Thyroid gland (tissue), 4 donors: ENCODE data around the gene PIH1D1. TPM values are rescaled to one million over a fixed set of nuclear protein-coding genes. Genes with fewer than 3 reads are reported as not detected.
A peak's percentile ranks its signal among the peaks of the same experiment; 100 is the strongest.

Source experiments
- DNase-seq, 2 donors: peaks; one replicate each; pipeline ENCODE4 v3.0.0-alpha.2; 2019
- H3K27ac ChIP-seq, 3 donors: fragments of 200-600 bp; sonication (generic); 1 replicate in 2 of 3; 2 replicates in 1 of 3; pipeline ENCODE4 v1.5.1; 2016 to 2019; ENCODE audit warnings: mild to moderate bottlenecking in 1 of 3, moderate library complexity in 1 of 3
- H3K27me3 ChIP-seq: fragments of 200-600 bp; sonication (generic); one replicate; pipeline ENCODE4 v1.5.1; 2019
- H3K36me3 ChIP-seq, 2 donors: fragments of 200-600 bp; sonication (generic); one replicate each; pipeline ENCODE4 v1.5.1; 2016 to 2019
- H3K4me1 ChIP-seq, 2 donors: fragments of 200-600 bp; sonication (generic); one replicate each; pipeline ENCODE4 v1.5.1; 2017 to 2019
- H3K4me3 ChIP-seq, 3 donors: fragments of 200-600 bp; sonication (generic); replicated peaks in 1 of 3; 1 replicate in 2 of 3; 2 replicates in 1 of 3; pipeline ENCODE4 v1.5.1; 2016; ENCODE audit warnings: mild to moderate bottlenecking in 1 of 3
- H3K9me3 ChIP-seq: fragments of 200-600 bp; sonication (generic); one replicate; pipeline ENCODE4 v1.5.1; 2017
- POLR2A ChIP-seq, 2 donors: fragments of 450-650 bp; IDR thresholded peaks; one replicate each; pipeline ENCODE4 v1.6.1; 2017; ENCODE audit warnings: antibody characterized with exemption in 2 of 2, mild to moderate bottlenecking in 2 of 2, moderate library complexity in 1 of 2
- WGBS, 2 donors: methylation state at CpG; one replicate each; pipeline ENCODE4 v1.1.5; 2017; 5-methylcytosine and 5-hydroxymethylcytosine counted together
- intact Hi-C: fragments of 100-400 bp; cut with DNase I; formaldehyde crosslinking; loops from one replicate; pipeline ENCODE4 v1.15.1; 2023
- total RNA-seq, 4 donors: library from RNA; depleted of rRNA; stranded (reverse); fragments of >200 nt; gene quantifications; one replicate each; pipeline ENCODE4 v1.2.3, GENCODE V29; 2016
- TF ChIP-seq, protein P1 (sequence below), 6 experiments: fragments of 200-600 bp in 3 of 6; fragments of 450-650 bp in 3 of 6; sonication (generic) in 3 of 6; IDR thresholded peaks; one replicate each; pipeline ENCODE4 v1.5.1; 2016 to 2019; ENCODE audit warnings: antibody characterized with exemption in 6 of 6, mild to moderate bottlenecking in 2 of 6, inconsistent platforms in 1 of 6, moderate library complexity in 1 of 6

Gene PIH1D1
- total RNA-seq, 4 donors from 2014 or later, result 69.7 to 125 (median 99.8) TPM

DNA sequence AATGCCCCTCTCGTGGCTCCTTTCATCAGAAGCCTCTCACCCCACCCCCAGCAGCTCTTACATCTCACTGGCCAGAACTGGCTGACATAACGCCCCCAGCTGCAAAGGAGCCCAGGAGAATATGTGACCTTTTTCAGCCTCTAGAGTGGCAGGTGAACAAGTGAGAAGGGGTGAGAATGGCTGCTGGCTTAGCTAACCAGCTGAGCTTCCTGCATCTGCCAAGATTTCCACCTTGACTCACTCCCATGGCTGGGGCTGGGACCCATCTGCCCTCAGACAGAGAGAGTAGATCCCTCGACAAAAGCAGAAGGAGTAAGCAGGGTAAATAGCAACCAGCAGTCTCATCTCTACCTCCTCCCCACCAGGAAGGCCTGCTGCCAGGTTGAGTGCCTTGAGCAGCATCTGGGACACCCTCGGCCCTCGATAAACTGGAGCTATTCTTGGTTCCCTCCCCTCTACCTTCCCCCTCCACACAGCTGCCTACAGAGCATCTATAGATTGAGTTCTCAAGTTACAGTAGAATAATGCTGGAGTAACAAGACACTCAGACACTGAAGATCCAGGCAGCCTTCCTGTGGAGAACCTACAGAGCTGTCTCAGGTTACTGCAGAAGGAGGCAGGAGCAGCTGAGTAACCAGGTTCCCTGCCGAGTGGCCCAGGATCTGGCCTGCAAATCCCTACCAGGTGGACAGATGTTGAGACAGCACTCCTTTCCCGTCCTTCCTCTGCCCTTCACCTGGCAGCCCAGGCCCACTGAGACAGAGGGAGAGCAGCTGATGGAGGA, 48.0 kb downstream of the PIH1D1 start:
- no peak overlapping the region for H3K4me3 ChIP-seq
- H3K4me1 ChIP-seq, result no peaks in the 10 kb centered on the region
- H3K36me3 ChIP-seq, result no peaks in the 10 kb centered on the region
- WGBS, 2 donors, result 38 to 42% methylated on average over 5 to 7 of the region's 7 CpGs
- no peak overlapping the region for H3K27ac ChIP-seq
- intact Hi-C loops, result no loop called here
- H3K9me3 ChIP-seq, result no peaks in the 10 kb centered on the region
- H3K27me3 ChIP-seq, result no peaks in the 10 kb centered on the region
- TF ChIP-seq, protein P1, sequence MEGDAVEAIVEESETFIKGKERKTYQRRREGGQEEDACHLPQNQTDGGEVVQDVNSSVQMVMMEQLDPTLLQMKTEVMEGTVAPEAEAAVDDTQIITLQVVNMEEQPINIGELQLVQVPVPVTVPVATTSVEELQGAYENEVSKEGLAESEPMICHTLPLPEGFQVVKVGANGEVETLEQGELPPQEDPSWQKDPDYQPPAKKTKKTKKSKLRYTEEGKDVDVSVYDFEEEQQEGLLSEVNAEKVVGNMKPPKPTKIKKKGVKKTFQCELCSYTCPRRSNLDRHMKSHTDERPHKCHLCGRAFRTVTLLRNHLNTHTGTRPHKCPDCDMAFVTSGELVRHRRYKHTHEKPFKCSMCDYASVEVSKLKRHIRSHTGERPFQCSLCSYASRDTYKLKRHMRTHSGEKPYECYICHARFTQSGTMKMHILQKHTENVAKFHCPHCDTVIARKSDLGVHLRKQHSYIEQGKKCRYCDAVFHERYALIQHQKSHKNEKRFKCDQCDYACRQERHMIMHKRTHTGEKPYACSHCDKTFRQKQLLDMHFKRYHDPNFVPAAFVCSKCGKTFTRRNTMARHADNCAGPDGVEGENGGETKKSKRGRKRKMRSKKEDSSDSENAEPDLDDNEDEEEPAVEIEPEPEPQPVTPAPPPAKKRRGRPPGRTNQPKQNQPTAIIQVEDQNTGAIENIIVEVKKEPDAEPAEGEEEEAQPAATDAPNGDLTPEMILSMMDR (IDR thresholded peaks at IDR 0.05), result no peak
- TF ChIP-seq POLR2A (IDR thresholded peaks at IDR 0.05), result no peak
- peak; percentile 10 to 25 for DNase-seq

DNA sequence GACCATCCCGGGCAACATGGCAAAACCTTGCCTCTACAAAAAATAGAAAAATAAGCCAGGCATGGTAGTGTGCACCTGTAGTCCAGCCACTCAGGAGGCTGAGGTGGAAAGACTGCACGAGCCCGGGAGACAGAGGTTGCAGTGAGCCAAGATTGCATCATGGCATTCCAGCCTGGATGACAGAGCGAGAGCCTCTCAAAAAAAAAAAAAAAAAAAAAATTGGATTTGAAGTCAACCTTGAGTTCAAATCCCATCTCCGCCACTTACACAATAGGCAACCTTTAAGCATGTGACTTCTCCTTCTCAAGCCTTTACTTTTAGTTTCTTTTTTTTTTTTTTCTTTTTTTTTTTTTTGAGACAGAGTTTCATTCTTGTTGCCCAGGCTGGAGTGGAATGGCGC, 51.6 kb downstream of the PIH1D1 start:
- Histone ChIP-seq H3K27me3 (no peaks in the 10 kb centered on the region), H3K4me1 (peaks cover 0 to 5% of the 10 kb centered on the region in 2 donors), H3K9me3 (no peaks in the 10 kb centered on the region), H3K4me3 (no peak overlapping the region), H3K27ac (no peak overlapping the region), H3K36me3 (no peaks in the 10 kb centered on the region)
- intact Hi-C loops, result no loop called here
- 83 to 86% methylated on average over 6 of the region's 6 CpGs for WGBS, 2 donors
- DNase-seq, result no peak
- no peak for TF ChIP-seq POLR2A (IDR thresholded peaks at IDR 0.05)
- TF ChIP-seq, protein P1 (IDR thresholded peaks at IDR 0.05), result no peak

DNA sequence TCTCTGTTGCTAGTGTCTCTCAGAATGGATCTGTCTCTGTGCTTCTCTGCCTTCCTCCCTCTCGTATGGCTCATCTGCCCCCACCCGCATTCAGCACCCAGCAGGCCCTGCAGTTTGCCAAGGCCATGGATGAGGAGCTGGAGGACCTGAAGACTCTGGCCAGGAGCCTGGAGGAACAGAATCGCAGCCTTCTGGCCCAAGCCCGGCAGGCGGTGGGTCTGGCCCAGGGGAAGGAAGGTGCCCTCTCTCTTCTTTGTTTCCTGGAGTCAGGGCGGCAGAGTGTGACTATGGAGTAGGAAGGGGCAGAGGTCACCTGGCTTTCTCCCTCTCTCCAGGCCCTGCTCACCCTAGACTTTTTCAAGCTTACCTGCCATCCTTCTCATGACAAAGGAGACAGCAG, 52.7 kb downstream of the PIH1D1 start:
- TF ChIP-seq, protein P1 (IDR thresholded peaks at IDR 0.05), result no peak
- no peak for TF ChIP-seq POLR2A (IDR thresholded peaks at IDR 0.05)
- no peak overlapping the region for H3K27ac ChIP-seq
- 78 to 86% methylated on average over 4 to 6 of the region's 6 CpGs for WGBS, 2 donors
- no peaks in the 10 kb centered on the region for H3K36me3 ChIP-seq
- no peak overlapping the region for H3K4me3 ChIP-seq
- no peaks in the 10 kb centered on the region for H3K9me3 ChIP-seq
- peaks cover 0 to 5% of the 10 kb centered on the region in 2 donors for H3K4me1 ChIP-seq
- no peaks in the 10 kb centered on the region for H3K27me3 ChIP-seq
- intact Hi-C loops, result no loop called here
- DNase-seq, result no peak

DNA sequence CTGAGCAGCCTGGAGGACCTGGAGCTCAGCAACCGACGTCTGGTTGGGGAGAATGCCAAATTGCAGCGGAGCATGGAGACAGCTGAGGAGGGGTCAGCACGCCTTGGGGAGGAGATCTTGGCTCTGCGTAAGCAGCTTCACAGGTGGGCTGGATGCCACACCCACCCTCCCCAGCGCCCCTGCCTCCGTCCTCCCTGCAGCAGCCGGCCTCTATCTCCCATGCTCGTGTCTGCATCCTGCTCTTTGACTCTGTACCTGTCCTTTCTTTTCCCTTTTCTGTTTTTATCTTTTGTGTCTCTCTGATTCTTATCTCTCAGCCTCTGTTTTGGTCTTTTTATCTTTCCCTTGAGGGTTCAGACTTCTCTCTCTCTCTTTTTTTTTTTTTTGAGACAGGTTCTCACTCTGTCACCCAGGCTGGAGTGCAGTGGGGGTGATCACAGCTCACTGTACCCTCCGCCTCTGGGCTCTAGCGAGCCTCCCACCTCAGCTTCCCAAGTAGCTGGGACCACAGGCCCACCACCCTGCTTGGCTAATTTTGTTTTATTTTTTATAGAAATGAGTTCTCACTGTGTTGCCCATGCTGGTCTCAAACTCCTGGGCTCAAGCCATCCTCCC, 53.5 kb downstream of the PIH1D1 start:
- Histone ChIP-seq H3K27ac (no peak overlapping the region), H3K27me3 (no peaks in the 10 kb centered on the region), H3K36me3 (no peaks in the 10 kb centered on the region), H3K4me1 (peaks cover 0 to 5% of the 10 kb centered on the region in 2 donors), H3K4me3 (no peak overlapping the region), H3K9me3 (no peaks in the 10 kb centered on the region)
- no peak for TF ChIP-seq POLR2A (IDR thresholded peaks at IDR 0.05)
- TF ChIP-seq, protein P1 (IDR thresholded peaks at IDR 0.05), result no peak
- intact Hi-C loops, result no loop called here
- 42 to 49% methylated on average over 11 of the region's 11 CpGs for WGBS, 2 donors
- peak in 1 of 2 donors; percentile 12 for DNase-seq
